ENCODE data around the gene LSR. TPM values are rescaled to one million over a fixed set of nuclear protein-coding genes. Genes with fewer than 3 reads are reported as not detected.

Gene LSR
- total and polyA plus RNA-seq, 2 of the 4 experiments (the other 2 are of a cell fraction): 0.18 to 0.44 TPM

GRCh38 chr19:35217649-35217990 is 31.2 kb upstream of the LSR start:
- no peak overlapping the region for H3K18ac ChIP-seq (ENCODE audit: low read depth, low read length)
- no peak overlapping the region for H3K4me3 ChIP-seq (ENCODE audit: insufficient read depth, low read depth, low read length)
- H3K9ac ChIP-seq (ENCODE audit: low read depth, low read length): no peak overlapping the region
- H3K36me3 ChIP-seq (ENCODE audit: control insufficient read depth, insufficient read depth, low read length): no peaks in the 10 kb centered on the region
- H4K91ac ChIP-seq (ENCODE audit: insufficient read depth, low read depth, low read length): no peak overlapping the region
- ATAC-seq (ENCODE audit: low read depth): no peak
- H3K79me1 ChIP-seq (ENCODE audit: low read depth in 1 of 2, low read length in 2 of 2): no peaks in the 10 kb centered on the region
- no peak overlapping the region for H3K4me2 ChIP-seq (ENCODE audit: low read depth, low read length)
- no peak overlapping the region for H2AK5ac ChIP-seq (ENCODE audit: low read depth, low read length)
- H3K27ac ChIP-seq (ENCODE audit: insufficient read depth, low read length): no peak overlapping the region
- H2BK5ac ChIP-seq (ENCODE audit: low read depth, low read length, poor library complexity, severe bottlenecking): no peak overlapping the region
- TF ChIP-seq FOS (IDR thresholded peaks at IDR 0.05; ENCODE audit: low read depth, low read length) (no peak), POLR2A (IDR thresholded peaks at IDR 0.05; ENCODE audit: low read depth, low read length) (no peak), RAD21 (IDR thresholded peaks at IDR 0.05; ENCODE audit: low read length) (no peak), BHLHE40 (IDR thresholded peaks at IDR 0.05; ENCODE audit: low read depth, low read length) (no peak), NFE2L2 (IDR thresholded peaks at IDR 0.05; ENCODE audit: low read depth, low read length) (no peak), MAZ (IDR thresholded peaks at IDR 0.05; ENCODE audit: borderline replicate concordance, low read depth, low read length) (no peak), ELK1 (IDR thresholded peaks at IDR 0.05; ENCODE audit: borderline replicate concordance, low read depth, low read length) (no peak), RFX5 (IDR thresholded peaks at IDR 0.05; ENCODE audit: low read depth, low read length) (no peak), RCOR1 (IDR thresholded peaks at IDR 0.05; ENCODE audit: insufficient replicate concordance, low read length) (no peak), MAFK (IDR thresholded peaks at IDR 0.05; ENCODE audit: low read depth, low read length) (no peak), MXI1 (IDR thresholded peaks at IDR 0.05; ENCODE audit: borderline replicate concordance, low read depth, low read length) (no peak), CHD1 (IDR thresholded peaks at IDR 0.05; ENCODE audit: low read depth, low read length) (no peak), CEBPB (IDR thresholded peaks at IDR 0.05; ENCODE audit: low read depth, low read length) (no peak), SMC3 (IDR thresholded peaks at IDR 0.05; ENCODE audit: low read depth, low read length) (no peak), USF2 (IDR thresholded peaks at IDR 0.05; ENCODE audit: low read depth, low read length) (no peak)
- ChIA-PET POLR2A (ENCODE audit: unreplicated experiment) (no interaction called here), CTCF (interaction anchor here (0.6 kb wide), 1 partner anchor 18 kb away, joined by 8 read pairs; no protein-coding TSS in a partner anchor)
- intact Hi-C loops (cut with micrococcal nuclease): no loop called here
- peaks cover 3% of the 10 kb centered on the region; the same call in 1 of the 2 replicates for H3K9me3 ChIP-seq (ENCODE audit: control insufficient read depth, insufficient read depth, low read length)
- H2BK15ac ChIP-seq (ENCODE audit: low read depth, low read length): no peak overlapping the region
- no peak overlapping the region for H2AK9ac ChIP-seq (replicated peaks; ENCODE audit: low read depth, low read length, poor library complexity)
- no peak for DNase-seq
- no peak overlapping the region for H3K23ac ChIP-seq (ENCODE audit: low read depth, low read length)
- no peaks in the 10 kb centered on the region for H4K20me1 ChIP-seq (ENCODE audit: insufficient read depth, low read length)
- no peak overlapping the region for H2BK120ac ChIP-seq (ENCODE audit: low read depth, low read length)
- H2BK20ac ChIP-seq (ENCODE audit: low read depth, low read length): no peak overlapping the region
- H3K9me1 ChIP-seq (ENCODE audit: insufficient read depth, low read length): no peaks in the 10 kb centered on the region
- H3K4me1 ChIP-seq (ENCODE audit: control insufficient read depth, insufficient read depth, low read length): no peaks in the 10 kb centered on the region
- no peak overlapping the region for H3K4ac ChIP-seq (ENCODE audit: low read depth, low read length)
- dilution Hi-C loops (cut with HindIII; ENCODE audit: low sequenced_read_pairs, unreplicated experiment): no loop called here
- BruUV-seq (replicated peaks): no TSS peak
- H3K27me3 ChIP-seq (ENCODE audit: control insufficient read depth, insufficient read depth, low read length): no peaks in the 10 kb centered on the region
- H3K56ac ChIP-seq (ENCODE audit: extremely low read depth, insufficient read depth, low read length): no peak overlapping the region
- no peak overlapping the region for H3K14ac ChIP-seq (replicated peaks; ENCODE audit: low read depth, low read length)
- H4K5ac ChIP-seq (ENCODE audit: low read depth, low read length): no peak overlapping the region
- no peak overlapping the region for H4K8ac ChIP-seq (ENCODE audit: low read depth in 2 of 2, low read length in 2 of 2)
- H2AFZ ChIP-seq (replicated peaks; ENCODE audit: low read length, poor library complexity): no peak overlapping the region
- in situ Hi-C loops (cut with MboI; ENCODE audit: low sequenced_read_pairs): no loop called here

Data from IMR-90 (cell line).